ENCODE results near the gene HPGD. TPM values are rescaled to one million over a fixed set of nuclear protein-coding genes. Genes with fewer than 3 reads are reported as not detected.

Gene HPGD
- total RNA-seq, 1 experiment from 2014 or later: 0.66 TPM

DNA sequence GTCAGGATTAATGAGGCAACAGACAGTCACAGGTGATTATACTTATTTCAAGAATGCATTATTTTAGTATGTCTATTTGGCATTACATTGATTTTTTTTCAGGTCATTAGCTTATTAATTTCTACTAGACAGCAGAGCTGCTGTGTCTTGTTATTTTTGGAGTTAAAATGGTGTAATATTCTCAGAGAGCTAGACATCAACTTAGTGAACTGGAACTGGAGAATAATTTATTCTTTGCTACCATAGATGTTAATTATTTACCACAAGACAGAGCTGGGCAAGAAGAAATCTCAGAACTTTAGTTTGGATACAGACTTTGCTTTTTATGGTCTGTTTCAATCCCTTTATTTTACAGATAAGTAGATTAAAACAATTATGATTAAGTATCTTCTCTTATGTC lies 10.2 kb upstream of the HPGD start (continued):
- TF ChIP-seq CTCF (IDR thresholded peaks at IDR 0.05 in 2 of 3, conservative IDR thresholded peaks at IDR 0.05 in 1 of 3; ENCODE audit: borderline replicate concordance in 1 of 3, insufficient read depth in 1 of 3, low read depth in 2 of 3, low read length in 2 of 3): no peak
- no peak for TF ChIP-seq SP1 (IDR thresholded peaks at IDR 0.05; ENCODE audit: low read depth)
- no peak for TF ChIP-seq EZH2 (IDR thresholded peaks at IDR 0.05)
- TF ChIP-seq RAD21 (IDR thresholded peaks at IDR 0.05; ENCODE audit: low read depth): no peak
- TF ChIP-seq, protein P1, sequence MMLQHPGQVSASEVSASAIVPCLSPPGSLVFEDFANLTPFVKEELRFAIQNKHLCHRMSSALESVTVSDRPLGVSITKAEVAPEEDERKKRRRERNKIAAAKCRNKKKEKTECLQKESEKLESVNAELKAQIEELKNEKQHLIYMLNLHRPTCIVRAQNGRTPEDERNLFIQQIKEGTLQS (IDR thresholded peaks at IDR 0.05): no peak
- TF ChIP-seq ZNF274 (IDR thresholded peaks at IDR 0.05; ENCODE audit: low read depth, low read length): no peak

- ATAC-seq (no peak), DNase-seq (ENCODE audit: low read depth, low spot score) (no peak)
- H3K4me1 ChIP-seq (ENCODE audit: control insufficient read depth in 1 of 2, insufficient read depth in 2 of 2, low read length in 2 of 2): no peaks in the 10 kb centered on the region
- no peaks in the 10 kb centered on the region for H3K79me2 ChIP-seq (ENCODE audit: insufficient read depth, low read length)
- no peak overlapping the region for H3K9ac ChIP-seq (ENCODE audit: low read length)
- no peaks in the 10 kb centered on the region for H3K36me3 ChIP-seq (ENCODE audit: control insufficient read depth in 1 of 2, insufficient read depth in 2 of 2, low read length in 2 of 2)
- H3K4me2 ChIP-seq (ENCODE audit: low read length): no peak overlapping the region
- H3K4me3 ChIP-seq (replicated peaks in 1 of 2; ENCODE audit: low read depth in 1 of 2, low read length in 2 of 2): no peak overlapping the region
- no peaks in the 10 kb centered on the region for H3K9me3 ChIP-seq (ENCODE audit: control insufficient read depth in 1 of 2, insufficient read depth in 1 of 2, low read depth in 1 of 2, low read length in 2 of 2)
- no TSS peak for BruUV-seq (replicated peaks)
- H3K27ac ChIP-seq (ENCODE audit: low read depth, low read length): no peak overlapping the region
- no peaks in the 10 kb centered on the region for H4K20me1 ChIP-seq (ENCODE audit: insufficient read depth)
- ChIA-PET CTCF (no interaction called here), RAD21 (ENCODE audit: low non-redundant PET in 1 of 2, low total read pairs in 2 of 2, uncharacterized antibody in 2 of 2, unreplicated experiment in 2 of 2) (no interaction called here), POLR2A (no interaction called here)
- no peaks in the 10 kb centered on the region for H3K9me2 ChIP-seq (ENCODE audit: insufficient read depth)
- no peak overlapping the region for H2AFZ ChIP-seq (ENCODE audit: low read depth, low read length, poor library complexity, severe bottlenecking)
- intact Hi-C loops (cut with micrococcal nuclease): no loop called here
- H3K27me3 ChIP-seq (ENCODE audit: insufficient read depth, low read length): no peaks in the 10 kb centered on the region
- TF ChIP-seq CEBPB (IDR thresholded peaks at IDR 0.05; ENCODE audit: low read depth) (no peak), EZH2phosphoT487 (IDR thresholded peaks at IDR 0.05; ENCODE audit: borderline replicate concordance) (no peak), ZFX (IDR thresholded peaks at IDR 0.05) (no peak), POLR2AphosphoS5 (IDR thresholded peaks at IDR 0.05; ENCODE audit: low read depth, low read length) (no peak), SRF (IDR thresholded peaks at IDR 0.05; ENCODE audit: low read depth) (no peak), ELF1 (IDR thresholded peaks at IDR 0.05; ENCODE audit: borderline replicate concordance, low read depth) (no peak), TCF7L2 (IDR thresholded peaks at IDR 0.05; ENCODE audit: borderline replicate concordance, extremely low read depth, insufficient read depth, insufficient read length) (no peak), CTCF (IDR thresholded peaks at IDR 0.05 in 2 of 3, conservative IDR thresholded peaks at IDR 0.05 in 1 of 3; ENCODE audit: borderline replicate concordance in 1 of 3, insufficient read depth in 1 of 3, low read depth in 2 of 3, low read length in 2 of 3) (no peak), POLR2A (IDR thresholded peaks at IDR 0.05; ENCODE audit: borderline replicate concordance, extremely low read depth, insufficient read depth, insufficient read length) (no peak), RAD21 (IDR thresholded peaks at IDR 0.05; ENCODE audit: low read depth) (no peak), JUND (IDR thresholded peaks at IDR 0.05) (no peak), ZNF274 (IDR thresholded peaks at IDR 0.05; ENCODE audit: low read depth, low read length) (no peak), YY1 (IDR thresholded peaks at IDR 0.05; ENCODE audit: extremely low read depth, insufficient replicate concordance, low read depth, low read length) (no peak), CBX3 (IDR thresholded peaks at IDR 0.05; ENCODE audit: low read depth) (no peak)
- TF ChIP-seq, protein P2, sequence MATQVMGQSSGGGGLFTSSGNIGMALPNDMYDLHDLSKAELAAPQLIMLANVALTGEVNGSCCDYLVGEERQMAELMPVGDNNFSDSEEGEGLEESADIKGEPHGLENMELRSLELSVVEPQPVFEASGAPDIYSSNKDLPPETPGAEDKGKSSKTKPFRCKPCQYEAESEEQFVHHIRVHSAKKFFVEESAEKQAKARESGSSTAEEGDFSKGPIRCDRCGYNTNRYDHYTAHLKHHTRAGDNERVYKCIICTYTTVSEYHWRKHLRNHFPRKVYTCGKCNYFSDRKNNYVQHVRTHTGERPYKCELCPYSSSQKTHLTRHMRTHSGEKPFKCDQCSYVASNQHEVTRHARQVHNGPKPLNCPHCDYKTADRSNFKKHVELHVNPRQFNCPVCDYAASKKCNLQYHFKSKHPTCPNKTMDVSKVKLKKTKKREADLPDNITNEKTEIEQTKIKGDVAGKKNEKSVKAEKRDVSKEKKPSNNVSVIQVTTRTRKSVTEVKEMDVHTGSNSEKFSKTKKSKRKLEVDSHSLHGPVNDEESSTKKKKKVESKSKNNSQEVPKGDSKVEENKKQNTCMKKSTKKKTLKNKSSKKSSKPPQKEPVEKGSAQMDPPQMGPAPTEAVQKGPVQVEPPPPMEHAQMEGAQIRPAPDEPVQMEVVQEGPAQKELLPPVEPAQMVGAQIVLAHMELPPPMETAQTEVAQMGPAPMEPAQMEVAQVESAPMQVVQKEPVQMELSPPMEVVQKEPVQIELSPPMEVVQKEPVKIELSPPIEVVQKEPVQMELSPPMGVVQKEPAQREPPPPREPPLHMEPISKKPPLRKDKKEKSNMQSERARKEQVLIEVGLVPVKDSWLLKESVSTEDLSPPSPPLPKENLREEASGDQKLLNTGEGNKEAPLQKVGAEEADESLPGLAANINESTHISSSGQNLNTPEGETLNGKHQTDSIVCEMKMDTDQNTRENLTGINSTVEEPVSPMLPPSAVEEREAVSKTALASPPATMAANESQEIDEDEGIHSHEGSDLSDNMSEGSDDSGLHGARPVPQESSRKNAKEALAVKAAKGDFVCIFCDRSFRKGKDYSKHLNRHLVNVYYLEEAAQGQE (IDR thresholded peaks at IDR 0.05; ENCODE audit: low read depth): no peak
- TF ChIP-seq, protein P1 (IDR thresholded peaks at IDR 0.05): no peak
Observed at GRCh38 chr4:174531486-174531885, 9.2 kb upstream of the HPGD start.

Data from HCT116 (cell line).